IgD-negative memory B cell (primary cell): ENCODE results near the gene SIT1. TPM values are rescaled to one million over a fixed set of nuclear protein-coding genes. Genes with fewer than 3 reads are reported as not detected.
"Not testable (repeated sequence)": the region's sequence is repeated elsewhere in the genome, so short reads cannot be mapped to it uniquely, and the experiment has no call there.

ENCODE experiments used
- H3K27ac Mint-ChIP-seq, 3 donors: one replicate each; pipeline ENCODE4 v1.8.0; 2020 to 2022; ENCODE audit warnings: mild to moderate bottlenecking in 3 of 3, mixed read lengths in 3 of 3, moderate library complexity in 1 of 3
- H3K27me3 Mint-ChIP-seq: one replicate; pipeline ENCODE4 v1.8.0; 2021; ENCODE audit warnings: mixed read lengths
- H3K36me3 Mint-ChIP-seq: one replicate; pipeline ENCODE4 v1.8.0; 2020; ENCODE audit warnings: mild to moderate bottlenecking, mixed read lengths
- H3K4me1 Mint-ChIP-seq, 3 donors: one replicate each; pipeline ENCODE4 v1.8.0; 2020 to 2022; ENCODE audit warnings: mixed read lengths in 3 of 3, mild to moderate bottlenecking in 1 of 3
- H3K4me3 Mint-ChIP-seq, 4 donors: one replicate each; pipeline ENCODE4 v1.8.0; 2020 to 2022; ENCODE audit warnings: mild to moderate bottlenecking in 4 of 4, mixed read lengths in 4 of 4, moderate library complexity in 3 of 4
- H3K9me3 Mint-ChIP-seq, 3 donors: one replicate each; pipeline ENCODE4 v1.8.0; 2020 to 2021; ENCODE audit warnings: mixed read lengths in 3 of 3, mild to moderate bottlenecking in 1 of 3
- polyA plus RNA-seq: library from polyadenylated mRNA; unstranded; fragments of 300-500 nt; fragmentation: Illumina TruSeq; gene quantifications from one replicate; pipeline ENCODE4 v1.2.3, GENCODE V29; 2021

The SIT1 gene
- polyA plus RNA-seq, 1 donor from 2014 or later, result 188 TPM

- Mint-ChIP-seq H3K36me3 (peaks cover 10% of the 10 kb centered on the region), H3K27ac (peak overlapping the region; percentile 24 to 67 (median 34)), H3K4me3 (peak overlapping the region; percentile 10 to 49 (median 44)), H3K4me1 (peaks cover 29 to 61% (median 43%) of the 10 kb centered on the region in 3 donors)
- not testable (repeated sequence) for H3K9me3 Mint-ChIP-seq, H3K27me3 Mint-ChIP-seq
These were observed 9.3 kb downstream of the SIT1 start for GRCh38 chr9:35641478-35641877.

DNA sequence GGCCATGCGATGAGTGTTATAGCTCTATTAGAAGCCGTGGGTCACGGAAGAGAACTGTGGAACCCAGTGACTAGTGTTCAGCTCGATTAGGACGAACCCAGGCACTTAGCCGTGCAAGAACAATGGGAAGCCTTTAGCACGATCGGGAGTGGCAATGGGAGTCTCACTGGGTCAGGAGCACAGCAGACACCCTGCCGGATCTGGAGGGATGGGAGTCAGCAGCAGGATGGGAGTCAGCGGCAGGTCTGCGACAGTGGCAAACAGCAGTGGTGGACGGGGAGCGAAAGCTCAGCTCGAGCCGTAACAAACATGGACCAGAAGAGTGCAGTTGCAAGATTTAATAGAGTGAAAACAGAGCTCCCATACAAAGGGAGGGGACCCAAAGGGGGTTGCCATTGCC is 10.3 kb downstream of the SIT1 start:
- H3K9me3 Mint-ChIP-seq, H3K27me3 Mint-ChIP-seq: not testable (repeated sequence)
- peaks cover 37 to 66% (median 51%) of the 10 kb centered on the region in 3 donors for H3K4me1 Mint-ChIP-seq
- H3K36me3 Mint-ChIP-seq, result peaks cover 10% of the 10 kb centered on the region
- peak overlapping the region in 1 of 4 donors; percentile 48 for H3K4me3 Mint-ChIP-seq
- H3K27ac Mint-ChIP-seq, result peak overlapping the region in 1 of 3 donors; percentile 82

GRCh38 chr9:35639631-35640030 is 11.1 kb downstream of the SIT1 start:
- Mint-ChIP-seq H3K4me3 (peak overlapping the region in 3 of 4 donors; percentile 14 to 66 (median 60)), H3K9me3 (no peaks in the 10 kb centered on the region), H3K4me1 (peaks cover 44 to 73% (median 59%) of the 10 kb centered on the region in 3 donors), H3K27ac (peak overlapping the region in 2 of 3 donors; percentile 32 to 59), H3K27me3 (no peaks in the 10 kb centered on the region), H3K36me3 (peaks cover 10% of the 10 kb centered on the region)

- Mint-ChIP-seq H3K27ac (peak overlapping the region in 2 of 3 donors; percentile 32 to 59), H3K4me1 (peaks cover 45 to 72% (median 59%) of the 10 kb centered on the region in 3 donors), H3K4me3 (peak overlapping the region in 2 of 4 donors; percentile 60 to 66)
- H3K9me3 Mint-ChIP-seq, H3K36me3 Mint-ChIP-seq, H3K27me3 Mint-ChIP-seq: not testable (repeated sequence)
These were observed 11.5 kb downstream of the SIT1 start for GRCh38 chr9:35639225-35639624.

- Mint-ChIP-seq H3K27ac (peak overlapping the region in 1 of 3 donors; percentile 59), H3K4me1 (peaks cover 45 to 71% (median 59%) of the 10 kb centered on the region in 3 donors), H3K4me3 (peak overlapping the region in 2 of 4 donors; percentile 13 to 35)
- not testable (repeated sequence) for H3K36me3 Mint-ChIP-seq, H3K9me3 Mint-ChIP-seq, H3K27me3 Mint-ChIP-seq
These were observed 12.0 kb downstream of the SIT1 start for GRCh38 chr9:35638751-35639150.

DNA sequence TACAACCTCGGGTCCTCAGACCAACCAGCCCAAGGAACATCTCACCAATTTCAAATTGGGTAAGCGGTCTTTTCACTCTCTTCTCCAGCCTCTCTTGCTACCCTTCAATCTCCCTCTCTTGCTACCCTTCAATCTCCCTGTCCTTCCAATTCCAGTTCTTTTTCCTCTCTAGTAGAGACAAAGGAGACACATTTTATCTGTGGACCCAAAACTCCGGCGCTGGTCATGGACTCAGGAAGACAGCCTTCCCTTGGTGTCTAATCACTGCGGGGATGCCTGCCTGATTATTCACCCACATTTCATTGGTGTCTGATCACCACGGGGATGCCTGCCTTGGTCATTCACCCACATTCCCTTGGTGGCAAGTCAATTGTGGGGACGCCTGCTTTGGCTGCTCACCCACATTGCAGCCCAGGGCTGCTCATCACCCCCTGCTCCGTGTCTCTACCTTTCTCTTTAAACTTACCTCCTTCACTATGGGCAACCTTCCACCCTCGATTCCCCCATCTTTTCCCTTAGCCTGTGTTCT is 13.2 kb downstream of the SIT1 start:
- H3K4me1 Mint-ChIP-seq, result peaks cover 45 to 69% (median 61%) of the 10 kb centered on the region in 3 donors
- not testable (repeated sequence) for H3K36me3 Mint-ChIP-seq, H3K27me3 Mint-ChIP-seq, H3K9me3 Mint-ChIP-seq
- peak overlapping the region in 3 of 4 donors; percentile 19 to 74 (median 25) for H3K4me3 Mint-ChIP-seq
- H3K27ac Mint-ChIP-seq, result peak overlapping the region in 2 of 3 donors; percentile 68 to 81

GRCh38 chr9:35636877-35637246 is 13.9 kb downstream of the SIT1 start:
- not testable (repeated sequence) for H3K36me3 Mint-ChIP-seq, H3K9me3 Mint-ChIP-seq, H3K27me3 Mint-ChIP-seq
- H3K4me1 Mint-ChIP-seq, result peaks cover 44 to 65% (median 61%) of the 10 kb centered on the region in 3 donors
- H3K4me3 Mint-ChIP-seq, result peak overlapping the region in 2 of 4 donors; percentile 19 to 74
- peak overlapping the region; percentile 74 to 81 (median 77) for H3K27ac Mint-ChIP-seq

GRCh38 chr9:35636135-35636876 is 14.4 kb downstream of the SIT1 start:
- H3K9me3 Mint-ChIP-seq, result no peaks in the 10 kb centered on the region
- H3K4me3 Mint-ChIP-seq, result peak overlapping the region; percentile 39 to 73 (median 66)
- H3K27me3 Mint-ChIP-seq, result no peaks in the 10 kb centered on the region
- no peaks in the 10 kb centered on the region for H3K36me3 Mint-ChIP-seq
- peaks cover 41 to 60% (median 57%) of the 10 kb centered on the region in 3 donors for H3K4me1 Mint-ChIP-seq
- H3K27ac Mint-ChIP-seq, result peak overlapping the region; percentile 74 to 81 (median 77)

DNA sequence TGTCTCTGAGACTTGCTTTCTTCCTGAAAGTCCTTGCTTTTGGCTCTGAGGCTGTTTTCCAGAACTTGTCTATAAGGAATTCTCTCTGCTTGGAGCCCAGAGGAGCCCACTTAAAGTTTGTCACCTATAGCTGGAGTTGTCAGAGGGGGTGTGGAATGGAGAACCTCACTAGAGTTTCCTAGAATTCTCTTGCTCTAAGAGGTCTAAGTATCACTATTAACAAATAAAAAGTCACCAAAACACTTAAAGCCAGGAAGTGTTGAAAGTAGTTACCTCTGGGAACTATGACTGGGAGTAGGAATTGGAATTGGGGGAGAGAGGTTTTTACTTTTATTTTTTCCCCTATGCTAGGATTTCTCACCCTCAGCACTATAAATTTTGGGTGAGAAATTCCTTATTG is 15.0 kb downstream of the SIT1 start:
- H3K36me3 Mint-ChIP-seq, result no peaks in the 10 kb centered on the region
- H3K4me3 Mint-ChIP-seq, result peak overlapping the region in 3 of 4 donors; percentile 63 to 85 (median 73)
- H3K27me3 Mint-ChIP-seq, result no peaks in the 10 kb centered on the region
- H3K9me3 Mint-ChIP-seq, result no peaks in the 10 kb centered on the region
- H3K4me1 Mint-ChIP-seq, result peaks cover 37 to 57% (median 53%) of the 10 kb centered on the region in 3 donors
- H3K27ac Mint-ChIP-seq, result peak overlapping the region; percentile 74 to 81 (median 77)

DNA sequence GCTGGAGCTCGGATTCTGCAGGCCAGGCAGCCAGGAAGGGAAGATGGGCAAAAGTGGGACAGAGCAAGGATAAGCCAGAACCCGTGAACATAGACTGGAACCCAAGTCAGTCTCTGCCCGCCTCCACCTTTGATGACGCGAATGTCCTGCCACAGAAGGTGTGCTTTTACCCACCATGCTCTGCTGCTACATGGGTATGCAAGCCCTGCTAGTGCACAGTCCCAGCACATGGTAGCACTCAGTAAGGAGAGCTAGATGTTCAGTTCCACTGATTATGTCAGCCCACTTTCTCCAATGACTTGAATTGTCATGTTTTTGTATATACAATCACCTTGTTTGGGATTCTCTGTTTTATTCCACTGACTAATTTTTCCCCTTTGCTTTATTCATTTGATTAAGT is 21.1 kb downstream of the SIT1 start:
- H3K4me3 Mint-ChIP-seq, result no peak overlapping the region
- H3K27me3 Mint-ChIP-seq, result no peaks in the 10 kb centered on the region
- H3K4me1 Mint-ChIP-seq, result peaks cover 8 to 19% (median 13%) of the 10 kb centered on the region in 3 donors
- no peak overlapping the region for H3K27ac Mint-ChIP-seq
- no peaks in the 10 kb centered on the region for H3K36me3 Mint-ChIP-seq
- no peaks in the 10 kb centered on the region for H3K9me3 Mint-ChIP-seq

DNA sequence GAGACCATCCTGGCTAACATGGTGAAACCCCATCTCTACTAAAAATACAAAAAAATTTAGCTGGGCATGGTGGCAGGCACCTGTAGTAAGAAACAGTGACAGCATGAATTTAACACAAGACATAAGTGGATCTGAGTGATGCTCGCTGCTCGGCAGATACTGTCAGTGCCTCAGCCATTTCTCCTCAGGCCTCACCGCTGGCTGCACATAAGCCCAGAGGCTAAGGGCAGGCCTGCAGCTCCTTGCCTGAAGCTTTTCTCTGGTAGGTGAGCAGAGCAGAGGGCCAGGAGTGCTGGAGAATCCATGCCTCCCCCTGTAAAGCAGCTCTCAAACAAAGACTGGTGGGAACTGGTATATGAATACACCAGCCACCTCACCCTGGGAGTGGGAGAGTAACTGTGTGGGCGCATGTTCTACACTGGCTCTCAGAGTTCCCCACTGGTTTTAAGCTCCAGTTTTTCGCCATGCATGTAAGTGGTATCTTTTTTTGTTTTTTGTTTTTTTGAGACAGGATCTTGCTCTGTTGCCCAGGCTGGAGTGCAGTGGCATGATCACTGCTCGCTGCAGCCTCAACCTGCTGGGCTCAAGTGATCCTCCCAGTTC is 22.2 kb downstream of the SIT1 start:
- Mint-ChIP-seq H3K9me3 (no peaks in the 10 kb centered on the region), H3K27me3 (no peaks in the 10 kb centered on the region), H3K4me1 (peaks cover 5 to 15% (median 11%) of the 10 kb centered on the region in 3 donors), H3K36me3 (no peaks in the 10 kb centered on the region), H3K27ac (no peak overlapping the region), H3K4me3 (no peak overlapping the region)

DNA sequence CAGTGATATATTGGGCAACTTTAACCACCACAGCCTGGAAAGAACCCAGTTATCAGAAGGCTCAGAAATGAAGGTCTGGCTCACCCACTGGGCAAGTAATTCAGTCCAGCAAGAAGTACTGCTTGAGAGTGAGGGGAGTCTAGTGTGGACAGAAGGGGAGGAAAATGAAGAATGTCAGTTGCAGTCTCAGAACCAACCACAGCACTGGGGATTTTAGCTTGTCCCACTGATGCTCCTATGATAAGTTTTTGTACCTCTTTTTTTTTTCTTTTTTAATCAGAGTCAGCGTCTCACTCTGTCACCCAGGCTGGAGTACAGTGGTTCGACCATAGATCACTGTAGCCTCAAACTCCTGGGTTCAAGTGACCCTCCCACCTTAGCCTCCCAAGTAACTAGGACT is 23.2 kb downstream of the SIT1 start:
- Mint-ChIP-seq H3K4me3 (peak overlapping the region in 1 of 4 donors; percentile 41), H3K27ac (no peak overlapping the region), H3K36me3 (no peaks in the 10 kb centered on the region), H3K4me1 (peaks cover 4 to 11% (median 11%) of the 10 kb centered on the region in 3 donors), H3K9me3 (no peaks in the 10 kb centered on the region), H3K27me3 (no peaks in the 10 kb centered on the region)

DNA sequence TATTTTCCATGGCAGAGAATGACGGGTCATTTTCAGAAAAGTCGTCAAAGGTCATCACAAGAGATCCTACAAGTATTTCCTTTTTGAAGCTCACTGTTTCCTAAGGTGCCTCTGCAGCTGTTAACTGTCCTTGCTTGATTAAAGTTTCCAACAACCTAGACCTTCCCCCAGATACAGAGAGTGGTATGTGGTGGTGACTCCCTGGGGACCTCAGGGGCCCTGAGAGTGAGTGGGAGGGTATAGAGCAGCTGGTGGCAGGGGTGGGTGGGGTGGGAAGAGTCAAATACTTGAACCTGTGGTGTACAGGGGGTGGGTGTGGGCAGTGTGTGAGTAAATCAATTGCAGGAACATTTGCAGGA is 31.0 kb downstream of the SIT1 start:
- H3K4me1 Mint-ChIP-seq, result peaks cover 33 to 54% (median 36%) of the 10 kb centered on the region in 3 donors
- peak overlapping the region; percentile 72 to 97 (median 86) for H3K4me3 Mint-ChIP-seq
- peak overlapping the region; percentile 47 to 98 (median 96) for H3K27ac Mint-ChIP-seq
- H3K9me3 Mint-ChIP-seq, result no peaks in the 10 kb centered on the region
- peaks cover 2% of the 10 kb centered on the region for H3K36me3 Mint-ChIP-seq
- peaks cover 3% of the 10 kb centered on the region for H3K27me3 Mint-ChIP-seq

GRCh38 chr9:35618854-35619799 is 31.6 kb downstream of the SIT1 start:
- no peaks in the 10 kb centered on the region for H3K9me3 Mint-ChIP-seq
- peaks cover 36 to 54% (median 36%) of the 10 kb centered on the region in 3 donors for H3K4me1 Mint-ChIP-seq
- H3K36me3 Mint-ChIP-seq, result peaks cover 2% of the 10 kb centered on the region
- H3K4me3 Mint-ChIP-seq, result peak overlapping the region; percentile 72 to 97 (median 86)
- H3K27me3 Mint-ChIP-seq, result peaks cover 3% of the 10 kb centered on the region
- H3K27ac Mint-ChIP-seq, result peak overlapping the region; percentile 47 to 98 (median 96)
